Measurements from ENCODE around the gene PRDM16.
A peak's percentile ranks its signal among the peaks of the same experiment; 100 is the strongest.

The PRDM16 gene

GRCh38 chr1:3456964-3457909 lies 388.2 kb downstream of the PRDM16 start:
- Histone ChIP-seq H3K9me3 (ENCODE audit: severe bottlenecking) (no peaks in the 10 kb centered on the region), H3K27me3 (ENCODE audit: insufficient read depth, low read depth, severe bottlenecking) (no peaks in the 10 kb centered on the region), H3K27ac (no peak overlapping the region; the same call in 1 of the 2 replicates), H3K36me3 (no peaks in the 10 kb centered on the region; the same call in 1 of the 2 replicates), H3K4me3 (ENCODE audit: low read depth, low read length) (no peak overlapping the region)
- TF ChIP-seq CTCF (IDR thresholded peaks at IDR 0.05; ENCODE audit: low read depth, low read length) = peak; percentile 23; the same call in 1 of the 2 replicates
- no peak for DNase-seq

GRCh38 chr1:3457910-3458883 lies 389.2 kb downstream of the PRDM16 start:
- Histone ChIP-seq H3K36me3 (no peaks in the 10 kb centered on the region; the same call in 1 of the 2 replicates), H3K4me3 (ENCODE audit: low read depth, low read length) (no peak overlapping the region), H3K27ac (peak overlapping the region; percentile 0; the same call in 1 of the 2 replicates), H3K27me3 (ENCODE audit: insufficient read depth, low read depth, severe bottlenecking) (no peaks in the 10 kb centered on the region), H3K9me3 (ENCODE audit: severe bottlenecking) (no peaks in the 10 kb centered on the region)
- no peak for TF ChIP-seq CTCF (IDR thresholded peaks at IDR 0.05; ENCODE audit: low read depth, low read length)
- peak; percentile 70 for DNase-seq

- Histone ChIP-seq H3K27me3 (ENCODE audit: insufficient read depth, low read depth, severe bottlenecking) (no peaks in the 10 kb centered on the region), H3K9me3 (ENCODE audit: severe bottlenecking) (no peaks in the 10 kb centered on the region), H3K36me3 (no peaks in the 10 kb centered on the region; the same call in 1 of the 2 replicates), H3K27ac (no peak overlapping the region; the same call in 1 of the 2 replicates), H3K4me3 (ENCODE audit: low read depth, low read length) (no peak overlapping the region)
- no peak for DNase-seq
- no peak for TF ChIP-seq CTCF (IDR thresholded peaks at IDR 0.05; ENCODE audit: low read depth, low read length)
These were observed 390.3 kb downstream of the PRDM16 start for GRCh38 chr1:3459051-3459908.

GRCh38 chr1:3459940-3460671 lies 391.1 kb downstream of the PRDM16 start:
- no peak for DNase-seq

More at GRCh38 chr1:3459940-3460671, 391.1 kb downstream of the PRDM16 start:
- H3K4me3 ChIP-seq (ENCODE audit: low read depth, low read length) = no peak overlapping the region
- H3K9me3 ChIP-seq (ENCODE audit: severe bottlenecking) = no peaks in the 10 kb centered on the region
- no peaks in the 10 kb centered on the region for H3K27me3 ChIP-seq (ENCODE audit: insufficient read depth, low read depth, severe bottlenecking)
- no peaks in the 10 kb centered on the region; the same call in 1 of the 2 replicates for H3K36me3 ChIP-seq
- no peak for TF ChIP-seq CTCF (IDR thresholded peaks at IDR 0.05; ENCODE audit: low read depth, low read length)
- no peak overlapping the region; the same call in 1 of the 2 replicates for H3K27ac ChIP-seq

All from WERI-Rb-1 (cell line).